ENCODE measurements around the gene TSHZ3.

TSHZ3 gene

DNA sequence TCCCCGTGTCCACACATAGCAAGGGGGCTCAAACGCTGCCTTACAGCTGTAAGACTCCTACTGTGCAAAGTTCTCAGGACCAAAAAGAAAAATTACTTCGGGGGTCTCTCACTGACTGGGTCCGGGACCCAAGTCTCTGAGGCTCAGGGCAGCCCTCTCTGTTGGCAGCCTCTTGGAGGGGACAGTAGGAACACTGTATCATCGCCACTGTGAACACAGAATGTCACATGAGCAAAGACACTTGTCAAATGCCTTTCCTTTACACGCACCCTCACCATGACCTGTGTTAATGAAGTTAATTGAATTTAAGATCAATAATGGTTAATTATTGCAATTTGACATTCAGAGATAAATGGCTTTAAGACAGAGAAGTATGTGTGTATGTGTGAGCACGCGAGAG, 49.6 kb downstream of the TSHZ3 start:
- no peak for DNase-seq (ENCODE audit: low read depth)
- H3K4me3 ChIP-seq (ENCODE audit: low read depth, low read length): no peak overlapping the region

DNA sequence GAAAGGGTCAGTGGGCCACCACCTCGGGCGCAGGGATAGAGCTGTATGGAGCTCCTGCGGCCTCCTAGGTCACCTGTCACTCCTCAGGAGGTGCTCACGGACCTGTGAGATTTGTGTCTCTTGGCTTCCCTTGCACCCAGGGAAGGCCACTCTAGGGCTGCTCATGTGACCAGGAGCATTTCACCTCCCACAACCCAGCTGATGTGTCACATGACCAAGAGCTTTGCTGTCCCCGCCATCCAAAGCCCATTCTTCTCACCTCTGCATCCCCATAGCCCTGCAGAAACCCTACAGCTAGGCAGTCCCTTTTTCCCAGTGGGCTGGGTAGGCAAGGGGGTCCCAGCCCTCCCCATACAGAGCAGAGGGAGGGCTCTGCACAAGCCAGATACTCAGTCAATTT, 51.2 kb downstream of the TSHZ3 start:
- no peak for DNase-seq (ENCODE audit: low read depth)
- no peak overlapping the region for H3K4me3 ChIP-seq (ENCODE audit: low read depth, low read length)

DNA sequence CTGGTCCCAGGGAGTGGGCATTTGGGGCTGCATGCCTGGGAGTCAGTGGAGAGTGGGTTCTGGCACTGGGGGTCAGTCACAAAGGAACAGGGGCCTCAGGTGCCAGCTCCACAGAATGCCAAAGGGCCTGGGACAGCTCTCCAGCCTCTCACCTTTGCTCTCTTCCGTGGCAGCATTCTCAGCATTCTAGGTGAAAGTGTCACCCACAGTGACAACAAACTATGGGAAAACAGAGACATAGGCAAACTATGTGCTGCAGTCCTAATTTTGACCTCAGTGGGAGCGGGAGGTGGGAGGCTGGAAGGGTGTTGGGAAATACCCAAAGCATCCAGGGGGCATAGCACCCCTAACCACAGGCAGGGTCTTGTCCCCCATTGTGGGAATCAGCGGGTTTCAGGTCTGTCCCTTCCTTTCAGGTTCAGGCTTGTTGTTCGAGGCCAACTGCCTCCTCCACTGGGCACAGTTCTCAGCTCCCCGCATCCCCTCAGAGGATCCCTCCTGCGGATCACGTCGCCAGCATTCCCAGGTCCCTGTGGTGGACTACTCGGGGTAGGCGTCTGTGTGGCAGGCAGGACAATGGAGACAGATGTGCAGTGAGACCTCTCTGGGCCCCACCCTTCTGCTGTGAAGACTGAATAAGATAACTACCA, 52.4 kb downstream of the TSHZ3 start:
- no peak overlapping the region for H3K4me3 ChIP-seq (ENCODE audit: low read depth, low read length)
- no peak for DNase-seq (ENCODE audit: low read depth)

DNA sequence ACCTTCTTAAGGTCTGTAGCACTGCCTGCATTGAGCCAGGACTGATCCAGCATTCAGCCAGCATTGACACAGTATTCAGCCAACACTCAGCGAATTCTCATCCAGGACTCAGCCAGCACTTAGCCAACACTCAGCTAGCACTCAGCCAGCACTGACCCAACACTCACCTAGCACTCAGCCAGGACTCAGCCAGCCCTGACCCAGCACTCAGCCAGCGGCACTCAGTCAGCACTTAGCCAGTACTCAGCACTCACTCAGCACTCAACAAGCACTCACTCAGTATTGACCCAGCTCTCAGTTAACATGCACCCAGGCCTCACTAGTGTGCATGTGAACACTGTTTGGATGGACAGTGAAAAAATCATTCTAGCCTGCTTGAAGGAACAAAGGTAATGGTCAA, 55.0 kb downstream of the TSHZ3 start:
- DNase-seq (ENCODE audit: low read depth): no peak
- H3K4me3 ChIP-seq (ENCODE audit: low read depth, low read length): no peak overlapping the region

DNA sequence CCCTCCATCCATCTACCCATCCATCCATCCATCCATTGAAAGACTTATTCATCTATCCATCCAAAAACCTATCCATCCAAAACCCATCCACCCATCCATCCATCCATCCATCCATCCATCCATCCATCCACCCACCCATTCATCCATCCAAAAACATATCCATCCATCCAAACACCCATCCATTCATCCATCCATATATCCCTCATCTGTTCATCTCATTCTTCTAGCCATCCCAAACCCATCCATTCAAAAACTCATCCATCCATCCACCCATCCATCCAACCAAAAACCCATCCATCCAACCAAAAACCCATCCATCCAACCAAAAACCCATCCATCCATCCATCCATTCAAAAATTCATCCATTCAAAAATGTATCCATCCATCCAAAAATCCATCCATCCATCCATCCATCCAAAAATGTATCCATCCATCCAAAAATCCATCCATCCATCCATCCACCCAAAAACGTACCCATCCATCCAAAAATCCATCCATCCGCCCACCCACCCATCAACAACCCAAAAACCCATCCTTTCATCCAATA, 56.5 kb downstream of the TSHZ3 start:
- no peak for DNase-seq (ENCODE audit: low read depth)
- no peak overlapping the region for H3K4me3 ChIP-seq (ENCODE audit: low read depth, low read length)

DNA sequence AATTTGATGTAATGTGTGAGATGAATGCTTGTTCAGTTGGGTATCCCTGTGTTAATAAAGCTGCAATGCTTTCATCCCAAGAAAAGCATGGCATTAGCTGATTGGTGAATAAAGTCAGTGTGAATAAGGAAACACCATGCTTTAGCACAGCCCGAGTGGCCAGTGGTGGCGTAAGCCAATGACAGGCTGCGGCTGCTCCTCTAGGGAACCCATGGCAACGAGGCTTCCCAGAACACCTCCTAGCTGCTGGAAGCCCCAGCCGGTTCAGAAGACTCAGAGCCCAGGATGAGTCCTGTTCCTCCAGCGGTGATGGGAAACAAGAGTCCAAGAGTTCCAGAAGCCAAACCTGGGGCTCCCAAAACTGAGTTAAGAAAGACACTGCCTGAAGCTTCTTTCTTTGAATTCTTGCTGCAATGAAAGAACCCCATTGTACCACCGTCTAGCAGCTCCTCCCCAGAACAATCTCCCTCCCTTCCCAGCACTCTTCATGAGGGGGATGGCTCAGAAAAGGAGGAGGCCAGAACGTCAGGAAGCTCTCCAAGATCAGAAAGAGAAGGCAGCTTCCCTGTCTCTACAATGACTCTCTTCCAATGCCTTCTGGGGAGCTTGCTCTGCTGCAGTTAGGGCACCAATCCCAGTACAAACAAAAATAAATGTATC, 58.2 kb downstream of the TSHZ3 start:
- H3K4me3 ChIP-seq (ENCODE audit: low read depth, low read length): no peak overlapping the region
- no peak for DNase-seq (ENCODE audit: low read depth)

DNA sequence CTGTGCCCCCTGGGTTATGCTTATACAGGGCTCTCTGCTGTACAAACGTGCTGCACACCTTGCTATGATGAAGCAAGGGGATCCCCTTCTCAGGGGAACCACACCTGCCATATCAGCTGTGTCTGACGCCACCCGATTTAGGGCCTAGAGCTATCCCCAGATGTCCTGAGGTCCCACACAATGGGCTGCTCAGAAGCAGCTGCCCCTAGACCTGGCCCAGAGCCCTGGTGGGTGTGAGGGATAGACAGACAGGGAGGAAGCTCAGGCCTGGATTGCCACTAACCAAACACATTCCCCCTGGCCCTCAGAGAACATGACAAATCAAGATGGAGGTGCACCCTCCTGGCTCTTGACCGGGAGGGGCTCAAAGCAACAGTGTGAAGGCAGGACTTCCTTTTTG, 59.3 kb downstream of the TSHZ3 start:
- no peak for DNase-seq (ENCODE audit: low read depth)
- H3K4me3 ChIP-seq (ENCODE audit: low read depth, low read length): no peak overlapping the region

DNA sequence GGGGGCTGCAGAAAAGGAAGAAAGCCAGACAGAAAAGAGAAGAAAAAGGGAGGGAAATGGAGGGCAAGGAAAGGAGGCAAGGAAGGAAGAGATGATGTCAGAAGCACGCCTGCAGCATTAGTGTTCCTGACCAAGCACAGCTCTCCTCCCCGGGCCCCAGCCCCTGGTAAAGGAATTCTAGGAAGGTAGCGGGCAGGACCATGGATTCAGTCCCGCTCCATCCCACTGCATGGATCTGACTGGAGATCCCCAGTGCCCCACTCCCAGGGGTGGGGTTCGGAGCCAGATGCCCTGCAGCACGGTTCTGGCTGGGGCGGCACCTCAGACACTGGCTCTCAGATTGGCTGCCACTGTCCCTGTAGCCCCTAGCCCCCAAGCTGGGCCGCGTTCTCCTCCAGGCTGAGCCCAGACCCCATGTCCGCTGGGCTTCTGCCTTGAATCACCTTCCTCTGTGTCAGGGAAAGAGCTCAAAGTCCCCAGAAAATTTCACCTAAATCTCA, 59.8 kb downstream of the TSHZ3 start:
- no peak overlapping the region for H3K4me3 ChIP-seq (ENCODE audit: low read depth, low read length)
- DNase-seq (ENCODE audit: low read depth): no peak

DNA sequence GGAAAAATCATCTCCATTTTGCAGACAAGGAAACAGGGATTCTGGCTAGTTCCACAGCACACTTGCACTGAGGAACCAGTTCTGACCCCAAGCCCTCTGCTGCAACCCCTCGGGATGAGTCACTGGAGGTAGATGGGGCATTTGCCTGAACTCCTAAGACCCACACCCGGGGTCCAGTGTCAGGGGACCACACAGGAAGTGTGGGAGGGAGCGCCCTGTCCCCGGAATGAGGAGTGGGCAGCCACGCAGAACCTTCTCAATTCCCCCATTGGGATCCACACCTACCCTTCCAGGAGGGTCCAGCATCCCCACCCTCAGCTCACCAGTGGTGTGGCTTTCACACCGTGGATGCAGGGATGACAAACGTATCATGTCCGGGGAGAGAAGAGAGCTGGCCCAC, 62.7 kb downstream of the TSHZ3 start:
- no peak overlapping the region for H3K4me3 ChIP-seq (ENCODE audit: low read depth, low read length)
- DNase-seq (ENCODE audit: low read depth): no peak

DNA sequence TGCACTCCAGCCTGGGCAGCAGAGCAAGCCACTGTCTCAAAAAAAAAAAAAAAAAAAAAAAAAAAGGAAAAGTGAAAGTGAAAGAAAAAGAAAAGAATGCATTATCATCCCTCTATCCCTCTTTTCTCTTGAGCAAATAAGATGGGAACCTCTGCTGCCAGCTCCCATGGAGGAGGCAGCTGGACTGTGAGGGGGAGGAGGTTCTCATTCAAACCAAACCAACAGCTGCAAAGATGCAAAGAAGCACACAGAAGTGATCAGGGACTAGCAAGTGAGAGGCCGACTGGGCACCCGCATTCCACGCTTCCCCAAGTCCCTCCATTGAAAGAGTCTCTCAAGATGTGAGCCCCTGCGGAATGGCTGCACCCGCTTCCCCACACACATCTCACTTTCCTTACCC, 63.5 kb downstream of the TSHZ3 start:
- peak; percentile 51 for DNase-seq (ENCODE audit: low read depth)
- H3K4me3 ChIP-seq (ENCODE audit: low read depth, low read length): no peak overlapping the region

DNA sequence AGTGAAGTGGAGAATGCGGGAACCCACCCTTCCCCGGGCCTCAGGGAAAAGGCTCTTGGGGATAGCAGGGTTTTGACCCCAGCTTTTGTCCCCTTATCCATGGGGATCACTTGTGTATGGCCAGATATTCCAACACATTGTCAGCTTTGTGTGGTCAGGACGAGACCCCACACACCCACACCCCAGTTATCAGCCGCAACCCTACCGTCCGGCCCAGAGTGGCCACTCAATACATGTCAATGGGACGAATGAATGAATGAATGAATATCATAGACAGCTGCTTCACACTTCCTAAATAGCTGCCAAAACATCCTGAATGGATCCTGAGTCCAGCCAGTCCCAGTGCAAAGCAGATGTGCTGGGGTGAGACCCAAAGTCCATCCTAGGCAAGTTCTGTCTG, 64.6 kb downstream of the TSHZ3 start:
- H3K4me3 ChIP-seq (ENCODE audit: low read depth, low read length): no peak overlapping the region
- no peak for DNase-seq (ENCODE audit: low read depth)

DNA sequence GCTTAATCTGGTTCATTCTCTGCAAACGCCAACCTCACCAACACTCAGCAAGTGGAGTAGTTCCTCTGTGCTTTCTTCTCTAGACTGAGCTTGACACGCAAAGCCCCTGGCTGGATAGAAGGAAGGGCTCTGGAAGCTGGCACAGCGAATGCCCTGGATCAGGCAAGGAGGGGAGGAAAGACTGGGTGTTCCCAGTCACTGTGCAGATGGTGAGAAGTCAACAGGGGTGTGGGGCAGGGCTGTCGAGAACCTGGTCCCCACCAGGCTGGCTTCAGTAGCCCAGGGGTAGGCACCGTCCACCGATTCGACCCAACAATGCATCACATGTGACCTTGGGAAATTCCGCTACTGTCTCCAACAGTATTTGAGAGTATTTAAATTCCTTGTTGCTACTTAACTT, 65.5 kb downstream of the TSHZ3 start:
- H3K4me3 ChIP-seq (ENCODE audit: low read depth, low read length): no peak overlapping the region
- DNase-seq (ENCODE audit: low read depth): no peak

DNA sequence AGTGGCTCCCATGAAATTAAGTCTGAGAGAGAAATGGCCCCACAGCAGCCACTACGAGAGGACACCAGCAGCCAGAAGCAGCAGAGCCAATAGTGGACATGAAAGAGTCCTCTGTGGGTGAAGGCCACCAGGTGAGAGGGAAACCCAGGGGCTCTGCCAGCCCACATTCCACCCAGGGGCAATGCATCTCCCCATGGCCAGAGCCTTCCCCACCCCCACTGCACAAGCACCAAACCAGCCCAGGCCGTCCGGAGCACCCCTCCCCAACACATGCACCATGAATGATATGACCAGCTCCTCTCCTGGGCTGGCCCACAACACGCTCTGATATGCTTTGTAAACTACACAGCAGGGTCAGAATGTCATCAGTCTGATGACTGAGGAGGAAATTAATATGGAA, 66.9 kb downstream of the TSHZ3 start:
- DNase-seq (ENCODE audit: low read depth): no peak
- H3K4me3 ChIP-seq (ENCODE audit: low read depth, low read length): no peak overlapping the region

DNA sequence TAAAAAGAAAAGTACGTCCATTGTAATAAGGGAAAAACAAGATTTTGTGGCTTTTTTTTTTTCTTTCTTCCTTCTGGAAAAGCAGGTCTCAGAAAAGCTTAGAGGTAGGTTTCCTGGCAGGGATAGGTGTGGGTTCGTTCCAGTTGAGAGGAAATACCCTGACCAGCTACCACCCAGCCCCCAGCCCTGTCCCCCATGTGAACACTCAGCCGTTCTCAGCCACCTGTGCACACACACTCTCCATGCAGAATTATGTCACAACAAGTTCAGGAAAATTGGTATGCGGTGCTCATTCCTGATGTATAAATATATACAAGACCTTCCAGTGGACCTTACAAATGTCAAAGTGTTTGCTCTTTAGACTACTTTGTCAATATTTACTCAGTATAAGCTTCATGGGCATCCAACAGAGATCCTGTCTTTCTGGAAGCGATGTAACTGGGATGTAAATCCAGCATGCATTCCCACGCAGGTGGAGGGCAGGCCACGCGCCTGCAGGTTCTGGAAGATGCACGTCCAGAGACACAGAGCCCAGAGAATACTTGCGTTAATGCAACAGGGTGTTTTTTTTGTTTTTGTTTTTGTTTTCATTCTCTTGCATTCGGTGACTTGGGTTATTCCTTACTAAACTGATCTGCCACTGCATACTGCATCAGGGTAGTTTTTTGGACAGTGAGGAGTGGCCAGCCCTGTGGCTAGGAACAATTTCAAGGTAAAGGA, 68.8 kb downstream of the TSHZ3 start:
- no peak for DNase-seq (ENCODE audit: low read depth)

DNA sequence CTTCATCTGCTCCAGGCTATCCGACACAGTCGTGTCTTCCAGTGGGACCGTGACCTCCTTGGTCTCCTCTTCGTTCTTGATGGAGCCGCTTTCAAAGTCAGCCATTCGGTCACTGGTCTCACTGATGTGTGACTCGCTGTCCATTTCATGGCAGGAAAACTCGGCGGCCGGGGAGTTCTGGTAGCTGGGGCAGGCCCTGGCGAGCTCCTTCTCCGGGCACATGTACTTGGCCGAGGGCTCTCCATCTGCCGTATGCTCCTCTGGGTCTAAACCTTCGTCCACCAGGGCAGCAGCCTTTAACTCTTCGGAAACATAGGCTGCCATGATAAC, 69.8 kb downstream of the TSHZ3 start:
- H3K4me3 ChIP-seq (ENCODE audit: low read depth, low read length): no peak overlapping the region
- no peak for DNase-seq (ENCODE audit: low read depth)

More for the DNA sequence above, 68.8 kb downstream of the TSHZ3 start:
- no peak overlapping the region for H3K4me3 ChIP-seq (ENCODE audit: low read depth, low read length)

DNA sequence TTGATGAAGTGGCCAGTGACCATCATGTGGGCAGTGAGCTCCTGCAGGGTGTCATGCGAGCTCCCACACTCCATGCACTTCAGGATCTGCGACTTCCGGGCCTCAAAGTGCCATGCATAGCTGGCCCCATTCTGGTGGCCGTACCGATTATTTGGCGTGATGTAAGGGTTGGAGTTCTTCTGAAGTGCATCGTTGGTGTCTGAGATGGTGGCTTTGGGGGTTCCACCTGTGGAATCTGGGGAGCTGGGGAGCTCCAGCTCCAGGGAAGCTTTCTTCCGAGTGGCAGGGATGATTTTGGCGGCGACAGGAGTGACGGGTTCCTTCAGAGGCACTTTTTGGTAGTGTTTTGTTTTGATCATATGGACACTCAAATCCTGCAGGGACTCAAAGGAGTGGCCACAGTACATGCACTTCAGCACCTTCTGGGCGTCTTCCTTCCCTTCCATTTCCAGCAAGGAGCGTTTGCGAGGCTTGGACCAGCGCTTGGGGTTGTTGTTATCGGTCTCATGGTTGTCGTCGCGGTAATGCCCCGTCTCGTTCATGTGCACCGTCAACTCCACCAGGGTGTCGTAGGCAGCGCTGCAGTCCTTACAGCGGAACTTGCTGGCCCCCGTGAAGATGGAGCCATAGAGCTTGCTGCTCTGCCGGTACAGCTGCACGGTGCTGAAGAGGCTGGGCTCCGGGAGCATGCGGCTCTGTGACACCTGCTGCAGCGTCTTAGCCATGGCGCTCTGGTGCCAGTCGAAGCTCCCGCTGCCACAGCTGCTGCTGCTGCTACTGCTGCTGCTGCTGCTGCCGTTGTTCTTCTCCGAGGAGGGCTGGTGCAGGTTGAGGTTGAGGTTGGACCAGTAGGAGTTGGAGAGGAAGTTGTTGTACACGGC, 70.4 kb downstream of the TSHZ3 start:
- no peak for DNase-seq (ENCODE audit: low read depth)
- no peak overlapping the region for H3K4me3 ChIP-seq (ENCODE audit: low read depth, low read length)

DNA sequence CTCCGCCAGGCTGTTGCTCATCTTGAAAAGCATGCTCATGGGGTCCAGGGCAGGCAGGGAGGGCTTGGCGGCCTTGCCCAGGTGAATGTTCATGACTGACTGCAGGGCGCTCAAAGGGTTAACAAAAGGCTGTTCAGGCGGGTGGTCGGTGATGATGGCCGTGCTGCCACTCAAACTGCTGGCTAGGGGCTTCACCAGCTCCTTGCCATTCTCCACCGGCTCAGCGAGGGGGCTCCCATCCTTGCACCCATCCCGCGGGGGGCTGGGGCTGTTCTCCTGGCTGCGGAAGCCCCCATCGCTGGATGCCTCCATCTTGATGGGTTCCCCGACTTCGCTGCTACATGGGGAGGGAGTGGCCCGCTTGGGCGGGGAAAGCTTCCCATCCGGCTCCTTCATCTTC, 71.7 kb downstream of the TSHZ3 start:
- H3K4me3 ChIP-seq (ENCODE audit: low read depth, low read length): no peak overlapping the region
- DNase-seq (ENCODE audit: low read depth): no peak

DNA sequence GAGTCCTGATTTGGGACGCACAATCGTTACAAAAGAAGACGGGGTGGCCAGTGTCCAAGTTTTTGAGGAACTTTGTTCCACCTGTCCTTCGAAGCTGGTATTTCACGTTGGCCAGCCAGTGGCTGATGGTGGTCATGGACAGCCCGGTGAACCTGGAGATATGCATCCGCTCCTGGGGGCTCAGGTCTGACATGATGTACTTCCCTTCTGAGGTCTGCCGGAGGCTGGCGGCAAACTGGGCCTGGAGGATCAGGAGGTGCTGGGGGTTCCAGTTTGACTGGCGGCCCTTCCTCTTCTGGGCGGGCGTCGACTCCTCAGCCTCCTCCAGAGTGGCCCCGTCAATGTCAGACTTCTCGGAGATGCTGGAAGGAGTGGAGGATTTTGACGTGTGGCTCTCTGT, 72.4 kb downstream of the TSHZ3 start:
- DNase-seq (ENCODE audit: low read depth): no peak
- H3K4me3 ChIP-seq (ENCODE audit: low read depth, low read length): no peak overlapping the region

DNA sequence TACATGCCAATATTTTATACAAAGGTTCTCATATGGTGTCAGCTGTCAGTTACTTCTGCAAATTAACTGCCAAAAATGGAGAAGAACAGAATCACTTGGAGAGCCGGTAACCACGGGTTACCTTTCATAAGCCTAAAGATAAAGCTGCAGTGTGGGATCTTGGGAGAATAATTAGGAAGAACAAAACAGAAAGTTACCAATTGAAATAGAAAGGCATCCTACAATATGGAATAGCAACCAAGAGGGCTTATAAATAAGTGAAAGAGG, 74.2 kb downstream of the TSHZ3 start:
- H3K4me3 ChIP-seq (ENCODE audit: low read depth, low read length): no peak overlapping the region
- no peak for DNase-seq (ENCODE audit: low read depth)
